Endothelial cell of umbilical vein (primary cell): Measurements from ENCODE around the gene GNB1L. TPM values are rescaled to one million over a fixed set of nuclear protein-coding genes. Genes with fewer than 3 reads are reported as not detected.

Experiments
- BruUV-seq: library from RNA; stranded (reverse); fragments of 400-500 nt; replicated peaks from 2 replicates; lab custom pipeline; 2021; lab: Mats Ljungman, UMichigan
- CTCF ChIA-PET: fragments of 300-600, 350-600 bp; sonication (Branson Sonifier 250); formaldehyde crosslinking; loops from one replicate; lab custom pipeline; 2021; ENCODE audit warnings: antibody characterized with exemption, inconsistent platforms; lab: Charles Lee
- POLR2A ChIA-PET: fragments of 300-600, 350-600 bp; sonication (Branson Sonifier 250); formaldehyde crosslinking; loops from one replicate; lab custom pipeline; 2021; ENCODE audit warnings: antibody characterized with exemption, inconsistent platforms; lab: Charles Lee
- DNase-seq: peaks from one replicate; pipeline ENCODE4 v3.0.0-alpha.2; 2011; ENCODE audit warnings: low read depth, low spot score
- FAIRE-seq: peaks from 2 replicates; lab custom pipeline; 2011; peaks lifted over from hg19 to GRCh38; lab: Jason Lieb, UNC
- H2AFZ ChIP-seq: 2 replicates; pipeline ENCODE4 v1.6.0; 2012; ENCODE audit warnings: low read depth, low read length, control low read depth, inconsistent platforms
- H3K27ac ChIP-seq: 2 replicates; pipeline ENCODE4 v1.5.1; 2011; ENCODE audit warnings: low read depth, mild to moderate bottlenecking, control low read depth, low read length, moderate library complexity; ENCODE audit not compliant: insufficient read depth
- H3K27me3 ChIP-seq, 2 experiments: 2 replicates each; pipeline versions ENCODE4 v1.6.0 to v1.6.1; 2011; ENCODE audit warnings: low read length in 2 of 2, mixed read lengths in 1 of 2; ENCODE audit not compliant: control insufficient read depth in 2 of 2, insufficient read depth in 2 of 2
- H3K36me3 ChIP-seq, 2 experiments: 2 replicates in 1 of 2; 3 replicates in 1 of 2; pipeline ENCODE4 v1.5.1; 2011; ENCODE audit warnings: low read length in 2 of 2, mild to moderate bottlenecking in 1 of 2, moderate library complexity in 1 of 2; ENCODE audit not compliant: control insufficient read depth in 2 of 2, insufficient read depth in 2 of 2; ENCODE audit errors: extremely low read depth in 1 of 2
- H3K4me1 ChIP-seq: 3 replicates; pipeline ENCODE4 v1.5.1; 2011; ENCODE audit warnings: mild to moderate bottlenecking, low read length; ENCODE audit not compliant: control insufficient read depth, insufficient read depth; ENCODE audit errors: extremely low read depth
- H3K4me2 ChIP-seq: 2 replicates; pipeline ENCODE4 v1.6.1; 2011; ENCODE audit warnings: low read length, control low read depth, mixed read lengths; ENCODE audit not compliant: insufficient read depth
- H3K4me3 ChIP-seq, 3 experiments: fragments of 200-600 bp in 1 of 3; sonication (generic), shearing (Covaris generic) in 1 of 3; replicated peaks in 1 of 3; 2 replicates each; pipeline ENCODE4 v1.5.1; 2011 to 2016; ENCODE audit warnings: control low read depth in 3 of 3, low read length in 3 of 3, mild to moderate bottlenecking in 2 of 3, inconsistent platforms in 1 of 3, low read depth in 1 of 3, moderate library complexity in 1 of 3; ENCODE audit not compliant: insufficient read depth in 1 of 3
- H3K79me2 ChIP-seq: 2 replicates; pipeline ENCODE4 v1.6.0; 2012; ENCODE audit warnings: low read length, inconsistent platforms; ENCODE audit not compliant: control insufficient read depth, insufficient read depth
- H3K9ac ChIP-seq: replicated peaks from 2 replicates; pipeline ENCODE3; 2011; ENCODE audit warnings: low read length, control low read depth; ENCODE audit not compliant: insufficient read depth; ENCODE audit errors: extremely low read depth
- H3K9me1 ChIP-seq: replicated peaks from 3 replicates; pipeline ENCODE4 v1.6.0; 2011; ENCODE audit warnings: mild to moderate bottlenecking, low read length; ENCODE audit not compliant: control insufficient read depth, insufficient read depth; ENCODE audit errors: extremely low read depth
- H3K9me3 ChIP-seq: replicated peaks from 2 replicates; pipeline ENCODE4 v1.5.1; 2012; ENCODE audit warnings: low read length, inconsistent platforms; ENCODE audit not compliant: control insufficient read depth, insufficient read depth
- H4K20me1 ChIP-seq: replicated peaks from 2 replicates; pipeline ENCODE3; 2011; ENCODE audit warnings: mild to moderate bottlenecking, low read length; ENCODE audit not compliant: control insufficient read depth, insufficient read depth; ENCODE audit errors: extremely low read depth
- EZH2 ChIP-seq: IDR thresholded peaks from 2 replicates; pipeline ENCODE4 v1.6.1; 2012; ENCODE audit warnings: borderline replicate concordance, low read depth, mild to moderate bottlenecking, moderate library complexity, low read length, inconsistent platforms; ENCODE audit not compliant: severe bottlenecking
- FOS ChIP-seq: IDR thresholded peaks from 2 replicates; pipeline ENCODE4 v1.6.1; 2011; ENCODE audit warnings: mild to moderate bottlenecking, low read length, moderate library complexity, borderline replicate concordance; ENCODE audit not compliant: insufficient read depth
- GATA2 ChIP-seq: IDR thresholded peaks from 2 replicates; pipeline ENCODE4 v1.7.0; 2011; ENCODE audit warnings: low read depth, mild to moderate bottlenecking, moderate library complexity, mixed read lengths, low read length; ENCODE audit not compliant: insufficient read length, insufficient read depth
- JUN ChIP-seq: IDR thresholded peaks from 2 replicates; pipeline ENCODE4 v1.6.1; 2011; ENCODE audit warnings: borderline replicate concordance, low read depth; ENCODE audit not compliant: insufficient read length, insufficient read depth
- MAX ChIP-seq: IDR thresholded peaks from 2 replicates; pipeline ENCODE4 v1.6.1; 2011; ENCODE audit not compliant: insufficient read depth, insufficient read length
- MYC ChIP-seq: IDR thresholded peaks from one replicate; pipeline ENCODE4 v1.6.1; 2011; ENCODE audit warnings: mild to moderate bottlenecking, low read depth, low read length
- POLR2A ChIP-seq: IDR thresholded peaks from 2 replicates; pipeline ENCODE4 v1.6.1; 2012; ENCODE audit warnings: low read depth, mild to moderate bottlenecking, control low read depth, low read length
- POLR2AphosphoS5 ChIP-seq: IDR thresholded peaks from 2 replicates; pipeline ENCODE4 v1.6.1; 2012; ENCODE audit warnings: low read depth, mild to moderate bottlenecking, control low read depth, low read length, moderate library complexity; ENCODE audit not compliant: insufficient read depth
- dilution Hi-C: fragments of 300-500 bp; cut with MboI; formaldehyde crosslinking; loops from one replicate; pipeline ENCODE4 v1.15.0; 2019; ENCODE audit warnings: low sequenced_read_pairs; ENCODE audit not compliant: extremely low pct_ligation_motif_present
- intact Hi-C: fragments of 100-400 bp; cut with micrococcal nuclease; formaldehyde crosslinking; loops from one replicate; pipeline ENCODE4 v1.10.0; 2022
- polyA plus RNA-seq, 4 experiments: library from polyadenylated mRNA; depleted of rRNA in 3 of 4; stranded (reverse) in 3 of 4; unstranded in 1 of 4; fragments of >200 nt; gene quantifications; 2 replicates each; pipeline versions ENCODE4 v1.2.1 to v1.2.3, GENCODE V29; 2011 to 2012; ENCODE audit warnings: missing spikeins in 1 of 4
- total RNA-seq: library from RNA; stranded (reverse); gene quantifications from 2 replicates; pipeline ENCODE4 v1.2.3, GENCODE V29; 2021
- TF ChIP-seq, protein P1 (sequence below), 2 donors: IDR thresholded peaks; 1 replicate in 1 of 2; 2 replicates in 1 of 2; pipeline ENCODE4 v1.5.1; 2011; ENCODE audit warnings: low read length in 2 of 2, mild to moderate bottlenecking in 2 of 2, moderate library complexity in 2 of 2, control low read depth in 1 of 2, inconsistent platforms in 1 of 2, low read depth in 1 of 2; ENCODE audit not compliant: insufficient read depth in 1 of 2; ENCODE audit errors: extremely low read depth in 1 of 2

GNB1L gene
- total and polyA plus RNA-seq, 2 donors (not counting 3 experiments of a cell fraction or from before 2014, with no cell fraction given) = 5.4 to 5.9 TPM

GRCh38 chr22:19747551-19747950 lies 107.1 kb downstream of the GNB1L start:
- Histone ChIP-seq H3K27ac (no peak overlapping the region), H3K27me3 (no peaks in the 10 kb centered on the region), H3K4me1 (peaks cover 9% of the 10 kb centered on the region), H3K4me2 (no peak overlapping the region), H3K4me3 (no peak overlapping the region), H3K9me3 (no peaks in the 10 kb centered on the region), H3K36me3 (no peaks in the 10 kb centered on the region), H3K9ac (no peak overlapping the region), H3K79me2 (no peaks in the 10 kb centered on the region), H4K20me1 (no peaks in the 10 kb centered on the region), H2AFZ (no peak overlapping the region), H3K9me1 (no peaks in the 10 kb centered on the region)
- BruUV-seq = no TSS peak
- FAIRE-seq (no peak), DNase-seq (no peak)
- dilution Hi-C loops = no loop called here
- ChIA-PET POLR2A (no interaction called here), CTCF (interaction anchor here (0.5 to 3.4 kb wide), 5 partner anchors 9 to 171 kb away, joined by 3 to 32 read pairs (median 4); no protein-coding TSS in a partner anchor)
- TF ChIP-seq POLR2A = no peak
- TF ChIP-seq, protein P1, sequence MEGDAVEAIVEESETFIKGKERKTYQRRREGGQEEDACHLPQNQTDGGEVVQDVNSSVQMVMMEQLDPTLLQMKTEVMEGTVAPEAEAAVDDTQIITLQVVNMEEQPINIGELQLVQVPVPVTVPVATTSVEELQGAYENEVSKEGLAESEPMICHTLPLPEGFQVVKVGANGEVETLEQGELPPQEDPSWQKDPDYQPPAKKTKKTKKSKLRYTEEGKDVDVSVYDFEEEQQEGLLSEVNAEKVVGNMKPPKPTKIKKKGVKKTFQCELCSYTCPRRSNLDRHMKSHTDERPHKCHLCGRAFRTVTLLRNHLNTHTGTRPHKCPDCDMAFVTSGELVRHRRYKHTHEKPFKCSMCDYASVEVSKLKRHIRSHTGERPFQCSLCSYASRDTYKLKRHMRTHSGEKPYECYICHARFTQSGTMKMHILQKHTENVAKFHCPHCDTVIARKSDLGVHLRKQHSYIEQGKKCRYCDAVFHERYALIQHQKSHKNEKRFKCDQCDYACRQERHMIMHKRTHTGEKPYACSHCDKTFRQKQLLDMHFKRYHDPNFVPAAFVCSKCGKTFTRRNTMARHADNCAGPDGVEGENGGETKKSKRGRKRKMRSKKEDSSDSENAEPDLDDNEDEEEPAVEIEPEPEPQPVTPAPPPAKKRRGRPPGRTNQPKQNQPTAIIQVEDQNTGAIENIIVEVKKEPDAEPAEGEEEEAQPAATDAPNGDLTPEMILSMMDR (IDR thresholded peaks at IDR 0.05; ENCODE audit: extremely low read depth in 1 of 2, insufficient read depth in 1 of 2, low read depth in 1 of 2, low read length in 2 of 2) = no peak
- TF ChIP-seq MAX = no peak
- no peak for TF ChIP-seq GATA2
- TF ChIP-seq POLR2AphosphoS5 = no peak
- intact Hi-C loops = loop anchor here (1.0 kb wide), 1 partner anchor 64 kb away; no protein-coding TSS in a partner anchor

DNA sequence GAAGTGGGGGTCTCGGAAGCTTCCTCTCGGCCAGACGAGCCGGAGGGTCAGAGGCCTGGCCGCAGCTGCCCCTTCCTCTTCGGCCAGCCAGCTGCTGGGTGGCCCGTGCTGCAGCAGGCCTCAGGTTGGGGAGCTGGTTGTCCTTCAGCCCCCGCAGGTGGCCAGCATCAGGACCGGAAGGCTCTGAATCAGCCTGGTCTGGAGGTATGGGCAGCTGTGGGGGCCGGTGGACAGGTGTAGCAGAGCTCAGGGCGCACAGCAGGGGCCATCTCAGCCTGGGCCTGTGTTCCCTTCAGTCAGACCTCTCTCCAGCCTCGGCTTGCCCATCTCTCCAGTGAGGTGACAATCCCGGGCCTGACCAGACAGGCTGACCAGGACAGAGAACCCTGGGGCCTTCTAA lies 107.9 kb downstream of the GNB1L start:
- ChIA-PET CTCF (interaction anchor here (0.8 to 3.4 kb wide), 7 partner anchors 9 to 173 kb away, joined by 3 to 32 read pairs (median 4); partner anchors contain the start of gene GP1BB), POLR2A (no interaction called here)
- H3K36me3 ChIP-seq = no peaks in the 10 kb centered on the region
- BruUV-seq = no TSS peak
- no peak for DNase-seq
- H3K9me1 ChIP-seq = no peaks in the 10 kb centered on the region
- H4K20me1 ChIP-seq = no peaks in the 10 kb centered on the region
- H2AFZ ChIP-seq = no peak overlapping the region
- no peaks in the 10 kb centered on the region for H3K79me2 ChIP-seq
- H3K4me1 ChIP-seq = peaks cover 9% of the 10 kb centered on the region
- H3K9ac ChIP-seq = no peak overlapping the region
- TF ChIP-seq MYC (no peak), FOS (no peak), GATA2 (no peak), EZH2 (no peak), JUN (no peak), POLR2A (no peak), POLR2AphosphoS5 (no peak), MAX (no peak)
- TF ChIP-seq, protein P1 (IDR thresholded peaks at IDR 0.05; ENCODE audit: extremely low read depth in 1 of 2, insufficient read depth in 1 of 2, low read depth in 1 of 2, low read length in 2 of 2) = no peak
- intact Hi-C loops = loop anchor here (1.0 kb wide), 1 partner anchor 65 kb away; no protein-coding TSS in a partner anchor
- no peaks in the 10 kb centered on the region for H3K9me3 ChIP-seq
- no peak overlapping the region for H3K4me3 ChIP-seq
- H3K27ac ChIP-seq = no peak overlapping the region
- no peaks in the 10 kb centered on the region for H3K27me3 ChIP-seq
- H3K4me2 ChIP-seq = no peak overlapping the region
- FAIRE-seq = no peak
- dilution Hi-C loops = no loop called here
